T1000 (cell line): Measurements from ENCODE around the gene RAC2.

Experiments used
- DNase-seq: peaks from one replicate; lab custom pipeline; 2025; ENCODE audit warnings: mixed read lengths; lab: John Stamatoyannopoulos, UW

RAC2 gene

GRCh38 chr22:37187891-37188761 is 55.9 kb downstream of the RAC2 start, which contains the start of gene C1QTNF6:
Gene C1QTNF6 (minus strand): TSS chr22:37188247. CDS start chr22:37188213, 34 bp downstream.
- DNase-seq = no peak

- DNase-seq = no peak
Observed at GRCh38 chr22:37187552-37187890, 56.5 kb downstream of the RAC2 start.

- no peak for DNase-seq
Observed at GRCh38 chr22:37186997-37187522, 57.0 kb downstream of the RAC2 start.

- no peak for DNase-seq
Observed at GRCh38 chr22:37186228-37186996, 57.7 kb downstream of the RAC2 start.

GRCh38 chr22:37185646-37186227 is 58.3 kb downstream of the RAC2 start:
- DNase-seq = no peak

- no peak for DNase-seq
Observed at GRCh38 chr22:37184816-37185541, 59.1 kb downstream of the RAC2 start.

- no peak for DNase-seq
Observed at GRCh38 chr22:37184380-37184755, 59.7 kb downstream of the RAC2 start.

- DNase-seq = no peak
Observed at GRCh38 chr22:37183432-37184379, 60.4 kb downstream of the RAC2 start.

- no peak for DNase-seq
Observed at GRCh38 chr22:37182949-37183245, 61.2 kb downstream of the RAC2 start.

- no peak for DNase-seq
Observed at GRCh38 chr22:37182101-37182948, 61.7 kb downstream of the RAC2 start.

GRCh38 chr22:37181681-37182080 is 62.4 kb downstream of the RAC2 start:
- no peak for DNase-seq

- DNase-seq = no peak
Observed at GRCh38 chr22:37180531-37181231, 63.4 kb downstream of the RAC2 start.

- DNase-seq = no peak
Observed at GRCh38 chr22:37179622-37180420, 64.2 kb downstream of the RAC2 start.

- no peak for DNase-seq
Observed at GRCh38 chr22:37179126-37179470, 65.0 kb downstream of the RAC2 start.

- no peak for DNase-seq
Observed at GRCh38 chr22:37178350-37179125, 65.5 kb downstream of the RAC2 start.

- DNase-seq = no peak
Observed at GRCh38 chr22:37177755-37178154, 66.3 kb downstream of the RAC2 start.

GRCh38 chr22:37177221-37177620 is 66.8 kb downstream of the RAC2 start:
- DNase-seq = no peak
